ENCODE results near the gene GALNT6. TPM values are rescaled to one million over a fixed set of nuclear protein-coding genes. Genes with fewer than 3 reads are reported as not detected.

GALNT6 gene
- total and polyA plus RNA-seq, 8 donors: 2.7 to 16.6 (median 9.3) TPM

DNA sequence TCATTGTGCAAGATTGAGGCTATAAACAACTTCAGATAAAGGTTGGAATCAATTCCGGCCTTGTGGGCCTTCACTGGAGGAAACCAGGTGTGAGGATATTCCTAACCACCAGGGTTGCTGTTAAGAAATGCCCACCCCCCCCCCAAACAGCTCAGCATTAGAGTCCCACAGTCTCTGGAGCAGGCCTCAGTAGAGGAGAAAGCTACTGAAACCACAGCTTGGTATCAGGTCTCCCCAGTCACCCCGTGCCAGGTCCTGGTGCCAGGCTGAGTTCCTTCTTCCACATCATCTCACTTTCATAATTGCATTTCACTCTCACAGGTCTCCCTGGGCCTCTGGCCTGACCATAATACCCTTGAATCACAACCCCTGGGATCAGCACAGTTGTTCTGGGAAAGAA lies 12.5 kb downstream of the GALNT6 start:
- H3K36me3 ChIP-seq: peaks cover 0 to 7% (median 6%) of the 10 kb centered on the region in 3 donors
- H3K27ac ChIP-seq: no peak overlapping the region
- no peaks in the 10 kb centered on the region for H3K27me3 ChIP-seq
- ATAC-seq: no peak
- H3K4me3 ChIP-seq: no peak overlapping the region
- DNase-seq: no peak
- WGBS, 2 donors: 81 to 93% methylated on average over 2 of the region's 2 CpGs
- intact Hi-C loops (cut with DNase I): no loop called here
- TF ChIP-seq CTCF (IDR thresholded peaks at IDR 0.05): no peak
- H3K4me1 ChIP-seq: no peaks in the 10 kb centered on the region
- no peak for FAIRE-seq
- H3K9me3 ChIP-seq: no peaks in the 10 kb centered on the region

DNA sequence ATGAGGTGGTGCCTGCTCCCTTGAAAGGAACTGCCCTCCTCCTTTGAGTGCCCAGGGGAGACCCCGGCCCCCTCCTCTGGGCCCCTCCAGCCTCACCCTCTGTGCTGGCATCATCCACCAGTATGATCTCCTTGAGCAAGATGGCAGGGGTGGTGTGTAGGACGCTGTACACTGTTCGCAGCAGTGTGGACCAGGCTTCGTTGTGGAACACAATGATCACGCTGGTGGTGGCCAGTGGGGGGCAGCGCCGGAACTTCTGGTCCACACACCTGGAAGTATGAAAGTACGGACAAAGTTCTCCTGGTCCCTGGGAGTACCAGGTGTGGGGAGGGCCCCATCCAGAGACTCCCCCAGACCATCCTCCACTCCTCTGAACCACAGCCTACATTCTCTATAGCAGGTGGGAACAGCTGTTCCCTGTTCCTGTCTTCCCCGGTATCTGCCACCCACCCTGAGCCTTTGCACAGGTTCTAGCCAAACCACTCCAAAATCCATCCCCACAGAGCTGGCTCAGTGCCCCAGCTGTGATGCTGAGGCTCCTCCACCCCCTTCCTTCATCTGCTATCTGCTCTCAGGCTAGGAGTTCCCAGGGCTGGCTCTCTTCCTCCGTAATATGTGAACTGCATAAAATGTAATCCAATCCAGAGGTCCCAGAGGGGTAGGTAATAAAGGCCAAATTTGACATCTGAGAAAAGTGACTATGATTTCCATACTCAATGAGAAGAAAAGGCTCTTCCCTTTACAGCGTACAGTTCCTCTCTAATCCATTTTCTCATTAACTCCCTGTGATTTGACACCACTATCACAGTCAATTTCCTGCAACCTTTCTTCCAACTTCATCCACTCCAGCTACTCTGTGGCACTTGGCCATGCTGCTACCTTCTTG lies 13.9 kb downstream of the GALNT6 start:
- DNase-seq (no peak), FAIRE-seq (no peak), ATAC-seq (no peak)
- Histone ChIP-seq H3K27me3 (no peaks in the 10 kb centered on the region), H3K9me3 (no peaks in the 10 kb centered on the region), H3K4me1 (no peaks in the 10 kb centered on the region), H3K36me3 (peaks cover 0 to 7% (median 6%) of the 10 kb centered on the region in 3 donors), H3K4me3 (no peak overlapping the region), H3K27ac (no peak overlapping the region)
- 90 to 91% methylated on average over 11 of the region's 11 CpGs for WGBS, 2 donors
- intact Hi-C loops (cut with DNase I): no loop called here
- no peak for TF ChIP-seq CTCF (IDR thresholded peaks at IDR 0.05)

- ATAC-seq (no peak), FAIRE-seq (no peak), DNase-seq (no peak)
- Histone ChIP-seq H3K36me3 (peaks cover 0 to 7% (median 6%) of the 10 kb centered on the region in 3 donors), H3K4me1 (peaks cover 0 to 7% (median 0%) of the 10 kb centered on the region in 3 donors), H3K27ac (no peak overlapping the region), H3K9me3 (no peaks in the 10 kb centered on the region), H3K4me3 (no peak overlapping the region), H3K27me3 (no peaks in the 10 kb centered on the region)
- WGBS, 2 donors: 83 to 89% methylated on average over 5 of the region's 5 CpGs
- TF ChIP-seq CTCF (IDR thresholded peaks at IDR 0.05): no peak
- intact Hi-C loops (cut with DNase I): no loop called here
These were observed 16.4 kb downstream of the GALNT6 start for GRCh38 chr12:51374856-51375255.

- ATAC-seq (no peak), FAIRE-seq (no peak), DNase-seq (no peak)
- Histone ChIP-seq H3K27ac (no peak overlapping the region), H3K27me3 (no peaks in the 10 kb centered on the region), H3K9me3 (no peaks in the 10 kb centered on the region), H3K4me3 (no peak overlapping the region), H3K36me3 (peaks cover 0 to 6% (median 2%) of the 10 kb centered on the region in 3 donors), H3K4me1 (peaks cover 0 to 7% (median 0%) of the 10 kb centered on the region in 3 donors)
- intact Hi-C loops (cut with DNase I): no loop called here
- TF ChIP-seq CTCF (IDR thresholded peaks at IDR 0.05): no peak
- 85 to 92% methylated on average over 2 of the region's 2 CpGs for WGBS, 2 donors
These were observed 16.8 kb downstream of the GALNT6 start for GRCh38 chr12:51374361-51374760.

- FAIRE-seq: no peak
These were observed 18.0 kb downstream of the GALNT6 start for GRCh38 chr12:51373187-51373586.

More at GRCh38 chr12:51373187-51373586, 18.0 kb downstream of the GALNT6 start:
- no peak for ATAC-seq
- Histone ChIP-seq H3K4me3 (no peak overlapping the region), H3K4me1 (peaks cover 0 to 7% (median 0%) of the 10 kb centered on the region in 3 donors), H3K27ac (no peak overlapping the region), H3K9me3 (no peaks in the 10 kb centered on the region), H3K27me3 (no peaks in the 10 kb centered on the region), H3K36me3 (no peaks in the 10 kb centered on the region)
- no peak for TF ChIP-seq CTCF (IDR thresholded peaks at IDR 0.05)
- intact Hi-C loops (cut with DNase I): no loop called here
- WGBS, 2 donors: 88 to 94% methylated on average over 3 of the region's 3 CpGs
- no peak for DNase-seq

All from pancreas (tissue), 10 donors.